SK-N-SH (cell line): ENCODE results near the gene GSTA1.
"Not testable (repeated sequence)": the region's sequence is repeated elsewhere in the genome, so short reads cannot be mapped to it uniquely, and the experiment has no call there.

Experiments
- CHD2 ChIP-seq: fragments of 150-350 bp; IDR thresholded peaks from 2 replicates; pipeline ENCODE4 v1.6.1; 2018; ENCODE audit warnings: low read length; ENCODE audit not compliant: partially characterized antibody
- CTCF ChIP-seq: fragments of 200-600 bp; sonication (generic); IDR thresholded peaks from 2 replicates; pipeline ENCODE4 v1.6.1; 2017; ENCODE audit warnings: antibody characterized with exemption, mild to moderate bottlenecking, moderate library complexity
- EP300 ChIP-seq, 2 experiments: IDR thresholded peaks; 2 replicates each; pipeline versions ENCODE4 v1.4.0 to v1.6.1; 2012; ENCODE audit warnings: borderline replicate concordance in 1 of 2, low read depth in 1 of 2, low read length in 1 of 2
- FOXM1 ChIP-seq: IDR thresholded peaks from 2 replicates; pipeline ENCODE4 v1.4.0; 2012; ENCODE audit warnings: low read depth, mild to moderate bottlenecking
- GATA2 ChIP-seq: sonication (generic); formaldehyde crosslinking; IDR thresholded peaks from 2 replicates; pipeline ENCODE4 v1.5.0; 2020; ENCODE audit warnings: mild to moderate bottlenecking, missing genetic modification reagents
- JUND ChIP-seq: IDR thresholded peaks from 2 replicates; pipeline ENCODE4 v1.4.0; 2012
- NRF1 ChIP-seq: IDR thresholded peaks from 2 replicates; pipeline ENCODE4 v1.6.1; 2012; ENCODE audit warnings: low read depth, mild to moderate bottlenecking, low read length
- PBX3 ChIP-seq: IDR thresholded peaks from 2 replicates; pipeline ENCODE4; 2012
- RFX5 ChIP-seq: IDR thresholded peaks from 2 replicates; pipeline ENCODE4 v1.6.1; 2012; ENCODE audit warnings: mild to moderate bottlenecking, improper control_type of control experiment, low read length
- SIN3A ChIP-seq: IDR thresholded peaks from 2 replicates; pipeline ENCODE4 v1.6.1; 2012; ENCODE audit warnings: low read depth, mild to moderate bottlenecking, low read length, moderate library complexity, borderline replicate concordance

GRCh38 chr6:52828621-52829020 lies 25.0 kb upstream of the GSTA1 start:
- TF ChIP-seq CTCF; JUND; FOXM1; PBX3; NRF1; CHD2; RFX5; SIN3A; EP300 (IDR thresholded peaks at IDR 0.05; ENCODE audit: borderline replicate concordance in 1 of 2, low read depth in 1 of 2, low read length in 1 of 2); GATA2 (CRISPR knock-in tag): not testable (repeated sequence)
